NCI-H187 (cell line): ENCODE results near the gene RAB5B.
A peak's percentile ranks its signal among the peaks of the same experiment; 100 is the strongest.
"Not testable (repeated sequence)": the region's sequence is repeated elsewhere in the genome, so short reads cannot be mapped to it uniquely, and the experiment has no call there.

Experiments
- DNase-seq, 2 experiments: peaks; one replicate each; lab custom pipeline; 2025; lab: John Stamatoyannopoulos, UW

The RAB5B gene

DNA sequence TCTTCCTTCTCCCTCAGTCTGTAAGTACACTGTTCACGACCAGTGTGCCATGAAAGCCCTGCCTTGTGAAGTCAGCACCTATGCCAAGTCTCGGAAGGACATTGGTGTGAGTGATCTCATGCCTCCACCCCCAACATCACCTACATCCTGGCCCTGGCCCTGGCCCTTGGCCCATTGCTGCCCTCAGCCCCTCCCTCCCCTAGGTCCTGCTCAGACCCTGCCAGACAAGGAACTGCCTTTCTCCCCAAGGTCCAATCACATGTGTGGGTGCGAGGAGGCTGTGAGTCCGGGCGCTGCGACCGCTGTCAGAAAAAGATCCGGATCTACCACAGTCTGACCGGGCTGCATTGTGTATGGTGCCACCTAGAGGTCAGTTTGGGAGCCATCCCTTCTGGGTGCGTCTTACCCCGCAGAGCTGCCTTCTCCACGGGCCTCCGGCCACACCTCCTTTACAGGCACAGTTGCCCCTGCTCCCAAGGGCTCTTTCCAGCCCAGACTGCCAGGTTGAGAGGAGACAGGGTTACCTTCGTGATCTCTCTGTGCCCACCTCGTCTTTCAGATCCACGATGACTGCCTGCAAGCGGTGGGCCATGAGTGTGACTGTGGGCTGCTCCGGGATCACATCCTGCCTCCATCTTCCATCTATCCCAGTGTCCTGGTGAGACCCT is 33.7 kb upstream of the RAB5B start:
- DNase-seq, result peak; percentile 77 to 80

DNA sequence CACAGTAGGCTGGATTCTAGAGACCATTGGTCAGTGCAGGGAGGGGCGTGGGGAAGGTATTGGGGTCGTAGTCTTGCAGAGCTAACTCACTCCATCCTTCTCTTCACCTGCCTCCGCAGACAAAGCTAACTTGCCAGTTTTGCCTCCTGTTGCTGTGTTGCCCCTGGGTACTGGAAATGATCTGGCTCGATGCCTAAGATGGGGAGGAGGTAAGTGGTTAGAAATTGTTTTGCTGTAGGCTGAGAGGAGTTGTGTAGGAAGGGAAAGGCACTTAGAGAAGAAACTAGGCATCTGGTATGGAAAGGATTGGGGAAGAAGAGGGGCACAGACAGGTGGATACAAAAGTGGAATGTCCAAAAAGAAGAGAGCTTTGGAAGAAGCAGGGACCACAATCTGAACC is 31.8 kb upstream of the RAB5B start:
- DNase-seq, result no peak

DNA sequence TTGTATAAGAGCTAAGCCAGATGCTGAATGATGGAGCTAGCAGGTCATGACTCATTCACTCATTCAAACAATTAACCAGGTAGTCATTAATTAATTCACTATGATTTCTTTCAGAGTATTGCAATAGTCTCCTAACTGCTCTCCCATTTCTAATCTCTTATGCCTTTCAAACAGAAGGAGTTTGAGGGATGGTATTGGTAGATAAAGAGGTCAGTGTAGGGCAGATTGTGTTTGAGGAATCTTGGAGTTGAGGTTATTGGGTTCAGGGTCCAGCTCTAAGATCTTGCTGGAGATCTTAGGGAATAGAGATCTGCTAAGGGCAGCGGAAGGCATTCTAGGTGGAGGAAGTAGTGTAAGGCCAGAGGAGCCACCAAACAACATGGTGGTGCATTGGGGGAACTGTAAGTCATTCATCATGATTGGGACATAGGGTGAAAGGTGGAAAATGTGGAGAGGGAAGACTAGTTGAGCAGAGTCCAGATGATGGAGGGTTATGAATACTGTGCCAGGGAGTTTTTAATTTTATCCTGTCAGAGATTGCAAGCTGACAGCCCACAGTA is 31.2 kb upstream of the RAB5B start:
- DNase-seq, result no peak

DNA sequence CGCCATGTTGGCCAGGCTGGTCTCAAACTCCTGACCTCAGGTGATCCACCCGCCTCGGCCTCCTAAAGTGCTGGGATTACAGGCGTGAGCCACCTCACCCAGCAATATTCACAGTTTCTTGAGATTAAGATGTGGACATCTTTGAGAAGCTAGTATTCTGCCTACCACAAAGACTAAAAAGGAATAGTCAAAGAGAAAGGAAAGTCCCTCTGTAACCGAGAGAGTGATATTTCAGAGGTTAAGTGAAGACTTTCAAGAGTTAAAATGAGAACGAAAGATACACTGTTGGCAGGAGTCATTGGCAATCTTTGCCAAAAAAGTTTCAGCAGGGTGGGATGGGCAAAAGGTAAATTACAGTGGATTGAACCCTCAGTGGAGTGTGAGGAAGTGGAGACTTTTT is 27.3 kb upstream of the RAB5B start:
- DNase-seq, result no peak

DNA sequence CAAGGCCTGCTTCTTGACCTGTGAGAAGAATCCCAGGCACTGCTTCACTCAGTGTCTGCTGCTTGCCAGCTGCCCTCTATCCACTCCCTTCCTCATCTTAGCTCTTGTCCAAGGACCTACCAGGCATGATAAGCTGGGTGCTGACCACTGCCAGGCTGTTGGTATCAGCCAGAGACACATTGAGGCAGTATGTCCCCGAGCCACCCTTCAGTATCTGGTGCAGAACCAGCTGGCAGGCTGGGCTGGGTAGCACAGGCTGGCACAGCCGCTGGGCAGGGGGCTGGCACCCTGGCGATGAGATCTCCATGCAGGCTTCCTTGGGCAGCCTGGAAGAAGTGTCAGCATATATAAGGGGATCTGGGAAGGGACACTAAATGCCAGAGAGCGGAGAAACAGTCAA is 18.5 kb upstream of the RAB5B start:
- DNase-seq, result no peak

DNA sequence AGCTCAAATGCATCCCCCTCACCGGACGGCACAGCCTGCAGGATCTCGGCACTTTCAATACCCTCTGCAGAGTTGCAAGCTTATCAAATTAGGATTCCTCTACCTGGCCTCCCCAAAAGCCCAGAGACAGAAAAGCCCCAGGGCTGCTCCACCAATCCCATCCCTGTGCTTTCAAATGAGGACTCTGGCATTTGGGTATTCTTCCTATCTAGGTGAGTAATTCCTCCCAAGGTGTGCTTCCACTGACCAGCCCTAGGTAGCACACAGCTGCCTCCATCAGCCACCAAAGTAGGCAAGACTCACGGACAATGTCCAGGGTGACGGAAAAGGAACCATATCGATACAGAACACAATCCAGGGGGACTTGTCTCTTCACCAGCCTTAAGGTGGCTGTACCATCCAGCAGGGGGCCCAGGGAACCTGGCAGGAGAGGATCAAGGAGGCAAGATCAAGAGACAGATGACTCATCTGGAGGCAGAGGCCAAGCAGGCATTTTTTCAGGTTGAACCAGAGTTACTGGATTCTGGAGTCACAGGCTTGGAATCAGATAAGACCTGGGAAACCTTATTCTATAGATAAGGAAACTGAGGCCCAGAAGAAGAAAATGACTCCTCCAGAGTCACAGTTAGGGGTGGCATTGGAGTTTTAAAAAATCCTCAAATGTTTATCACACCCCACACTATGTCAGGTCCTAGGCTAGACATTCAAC is 17.9 kb upstream of the RAB5B start:
- no peak for DNase-seq

DNA sequence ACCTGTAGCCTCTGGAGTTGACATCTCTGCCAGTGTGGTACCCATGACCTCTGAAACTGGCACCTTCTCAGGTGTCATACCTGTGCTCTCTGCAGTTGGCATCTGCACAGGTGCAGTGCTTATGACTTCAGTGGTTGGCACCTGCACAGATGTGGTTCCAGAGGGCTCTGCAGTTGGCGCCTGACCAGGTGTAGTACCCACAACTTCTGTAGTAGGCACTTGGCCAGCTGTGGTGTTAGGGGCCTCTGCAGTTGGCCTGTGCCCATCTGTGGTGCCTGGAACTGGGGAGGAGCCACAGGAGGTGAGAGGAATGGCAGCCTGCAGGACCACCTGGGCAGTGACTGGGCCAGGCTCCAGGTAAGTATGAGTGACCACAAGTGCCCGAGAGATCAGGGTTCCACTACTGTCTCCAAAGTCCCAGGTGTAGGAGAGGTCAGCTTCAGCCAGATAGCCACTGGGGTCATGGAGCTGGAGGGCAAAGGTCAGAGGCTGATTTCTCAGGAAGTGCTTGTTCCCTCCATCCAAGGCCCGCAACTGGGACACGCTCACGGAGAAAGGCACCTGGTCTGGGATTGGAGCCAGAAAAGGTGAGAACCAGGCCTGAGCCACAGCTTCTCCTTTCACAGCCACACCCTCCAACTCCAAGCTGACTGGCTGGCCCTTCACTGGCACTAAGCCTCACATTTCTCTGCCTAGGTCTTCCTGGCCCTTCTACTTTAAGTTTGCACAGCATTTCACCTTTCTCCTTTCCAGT is 16.6 kb upstream of the RAB5B start:
- no peak for DNase-seq

DNA sequence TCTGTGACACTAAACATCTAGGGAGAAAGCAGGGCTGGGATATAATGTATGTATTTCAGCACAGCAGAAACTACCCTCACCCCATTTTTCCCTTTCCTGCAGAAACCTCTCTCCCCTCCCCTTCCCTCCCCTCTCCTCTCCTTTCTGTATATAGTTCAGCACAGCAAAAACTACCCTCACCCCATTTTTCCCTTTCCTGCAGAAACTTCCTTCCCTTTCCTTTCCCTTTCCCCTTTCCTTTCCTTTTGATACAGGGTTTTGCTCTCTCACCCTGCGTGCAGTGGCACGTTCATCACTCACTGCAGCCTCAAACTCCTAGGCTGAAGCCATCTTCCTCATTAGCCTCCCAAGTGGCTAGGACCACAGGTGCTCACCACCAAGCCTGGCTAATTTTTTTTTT is 10.1 kb upstream of the RAB5B start:
- no peak for DNase-seq

DNA sequence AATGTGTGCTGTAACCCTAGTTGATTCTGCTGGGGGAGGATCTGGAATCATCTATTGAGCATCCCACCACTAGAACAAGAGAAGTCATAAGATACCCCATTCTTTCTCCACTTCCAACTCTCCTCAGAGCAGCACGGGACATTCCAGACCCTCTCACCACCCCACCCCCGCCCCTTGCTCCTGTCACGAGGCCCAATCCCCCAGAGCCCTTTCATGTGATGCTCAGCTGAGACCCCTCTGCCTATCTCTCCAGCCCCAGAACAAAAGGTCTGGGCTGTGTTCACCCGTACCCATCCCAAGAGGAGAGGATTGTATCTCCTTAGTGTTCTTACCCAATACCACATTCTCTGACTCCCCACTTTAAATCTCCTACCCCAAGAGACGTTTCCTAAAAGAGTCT is 8.6 kb upstream of the RAB5B start:
- no peak for DNase-seq

DNA sequence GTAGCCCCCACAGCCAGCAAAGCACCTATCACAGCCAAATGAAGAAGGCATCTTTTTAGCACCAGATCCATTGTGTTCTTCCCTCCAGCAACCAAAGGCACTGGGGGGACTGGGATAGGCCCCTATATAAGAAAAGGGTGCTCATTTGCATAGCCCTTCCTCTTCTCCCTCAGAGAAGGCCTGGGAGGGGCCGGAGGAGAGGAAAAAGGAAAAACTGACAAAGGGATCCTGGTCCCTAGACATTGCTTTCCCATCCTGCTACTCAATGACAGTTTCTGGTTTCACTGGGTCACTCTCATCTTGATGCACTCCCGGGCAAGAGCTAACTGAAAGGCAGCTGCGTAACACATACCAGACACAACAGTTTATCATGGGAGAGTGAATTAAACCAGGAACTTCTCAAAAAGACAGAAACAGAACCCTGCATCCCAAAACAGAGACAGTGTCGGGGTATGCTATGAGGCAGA is 7.9 kb upstream of the RAB5B start, which contains the start of gene PMEL:
Gene PMEL (minus strand): TSS at position 102 of the 467 bp plus-strand sequence. CDS start 31 bp downstream, at position 71.
- no peak for DNase-seq

DNA sequence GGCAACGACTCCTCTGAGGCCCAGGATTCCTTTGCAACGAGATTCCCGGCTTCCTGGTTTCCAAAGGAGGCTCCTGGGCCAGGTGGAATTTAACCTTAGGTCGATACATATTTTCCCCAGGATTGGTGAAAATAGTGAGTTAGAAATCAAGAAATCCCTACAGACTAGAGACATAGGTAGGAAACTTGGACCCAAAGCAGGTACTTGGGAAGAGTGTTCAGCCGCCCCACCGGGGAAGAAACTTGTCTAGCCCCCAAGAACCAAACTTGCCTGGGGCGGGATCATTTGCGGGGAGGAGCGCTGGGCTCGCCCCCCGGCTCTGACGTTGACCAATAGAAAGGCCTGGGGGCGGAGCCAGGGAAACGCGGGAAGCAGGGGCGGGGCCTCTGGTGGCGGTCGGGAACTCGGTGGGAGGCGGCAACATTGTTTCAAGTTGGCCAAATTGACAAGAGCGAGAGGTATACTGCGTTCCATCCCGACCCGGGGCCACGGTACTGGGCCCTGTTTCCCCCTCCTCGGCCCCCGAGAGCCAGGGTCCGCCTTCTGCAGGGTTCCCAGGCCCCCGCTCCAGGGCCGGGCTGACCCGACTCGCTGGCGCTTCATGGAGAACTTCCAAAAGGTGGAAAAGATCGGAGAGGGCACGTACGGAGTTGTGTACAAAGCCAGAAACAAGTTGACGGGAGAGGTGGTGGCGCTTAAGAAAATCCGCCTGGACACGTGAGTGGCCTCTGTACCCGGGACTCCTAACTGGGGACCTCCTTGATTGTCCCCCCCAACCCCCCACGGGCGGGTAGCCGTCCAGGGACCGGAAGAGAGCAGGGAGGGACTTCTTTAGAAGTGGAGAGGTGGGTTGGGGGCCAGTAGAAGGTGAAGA is 7.2 kb upstream of the RAB5B start, which contains the start of gene CDK2:
Gene CDK2 (plus strand): TSS at position 423 of the 874 bp plus-strand sequence. CDS start 179 bp downstream, at position 602.
- DNase-seq, result peak; percentile 62 to 84

DNA sequence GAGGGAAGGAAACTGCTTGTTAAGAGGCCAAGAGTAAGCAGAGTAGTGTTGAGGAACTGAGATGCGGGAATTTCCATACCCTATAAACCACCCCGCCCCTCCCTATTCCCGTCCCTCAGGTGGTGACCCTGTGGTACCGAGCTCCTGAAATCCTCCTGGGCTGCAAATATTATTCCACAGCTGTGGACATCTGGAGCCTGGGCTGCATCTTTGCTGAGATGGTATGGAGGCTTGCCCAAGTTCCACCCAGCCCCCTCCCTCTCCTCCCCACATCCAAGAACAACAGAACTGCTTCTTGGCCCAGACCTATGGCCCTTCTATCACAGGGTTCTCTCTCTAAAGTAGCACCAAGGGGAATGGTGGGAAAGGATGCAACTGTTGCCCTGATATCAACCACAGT is 4.5 kb upstream of the RAB5B start:
- no peak for DNase-seq

DNA sequence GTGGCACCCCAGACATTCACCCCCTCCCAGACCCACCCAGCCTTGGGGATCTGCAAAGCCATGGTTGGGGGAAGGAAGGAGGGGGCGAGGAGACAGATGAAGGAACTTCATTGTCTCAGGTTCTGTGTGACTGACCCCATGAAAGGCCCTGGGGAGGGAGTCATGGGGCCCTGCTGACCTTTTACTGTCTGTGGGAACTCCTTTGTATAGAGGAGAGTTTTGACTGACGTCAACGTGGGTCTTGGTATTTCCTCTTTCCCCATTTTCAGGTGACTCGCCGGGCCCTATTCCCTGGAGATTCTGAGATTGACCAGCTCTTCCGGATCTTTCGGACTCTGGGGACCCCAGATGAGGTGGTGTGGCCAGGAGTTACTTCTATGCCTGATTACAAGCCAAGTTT is 3.1 kb upstream of the RAB5B start:
- DNase-seq, result no peak

DNA sequence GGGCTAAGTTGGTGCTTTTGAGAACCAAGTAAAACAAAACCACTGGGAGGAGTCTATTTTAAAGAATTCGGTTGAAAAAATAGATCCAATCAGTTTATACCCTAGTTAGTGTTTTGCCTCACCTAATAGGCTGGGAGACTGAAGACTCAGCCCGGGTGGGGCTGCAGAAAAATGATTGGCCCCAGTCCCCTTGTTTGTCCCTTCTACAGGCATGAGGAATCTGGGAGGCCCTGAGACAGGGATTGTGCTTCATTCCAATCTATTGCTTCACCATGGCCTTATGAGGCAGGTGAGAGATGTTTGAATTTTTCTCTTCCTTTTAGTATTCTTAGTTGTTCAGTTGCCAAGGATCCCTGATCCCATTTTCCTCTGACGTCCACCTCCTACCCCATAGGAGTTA is 1.8 kb upstream of the RAB5B start:
- DNase-seq, result no peak

DNA sequence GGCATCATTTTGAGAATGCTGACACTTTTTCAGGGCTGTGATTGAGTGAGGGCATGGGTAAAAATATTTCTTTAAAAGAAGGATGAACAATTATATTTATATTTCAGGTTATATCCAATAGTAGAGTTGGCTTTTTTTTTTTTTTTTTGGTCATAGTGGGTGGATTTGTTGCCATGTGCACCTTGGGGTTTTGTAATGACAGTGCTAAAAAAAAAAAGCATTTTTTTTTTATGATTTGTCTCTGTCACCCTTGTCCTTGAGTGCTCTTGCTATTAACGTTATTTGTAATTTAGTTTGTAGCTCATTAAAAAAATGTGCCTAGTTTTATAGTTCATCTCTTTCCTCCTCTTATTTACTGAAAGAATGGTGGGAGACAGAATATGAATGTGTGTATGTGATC is 1.4 kb upstream of the RAB5B start:
- DNase-seq, result no peak

DNA sequence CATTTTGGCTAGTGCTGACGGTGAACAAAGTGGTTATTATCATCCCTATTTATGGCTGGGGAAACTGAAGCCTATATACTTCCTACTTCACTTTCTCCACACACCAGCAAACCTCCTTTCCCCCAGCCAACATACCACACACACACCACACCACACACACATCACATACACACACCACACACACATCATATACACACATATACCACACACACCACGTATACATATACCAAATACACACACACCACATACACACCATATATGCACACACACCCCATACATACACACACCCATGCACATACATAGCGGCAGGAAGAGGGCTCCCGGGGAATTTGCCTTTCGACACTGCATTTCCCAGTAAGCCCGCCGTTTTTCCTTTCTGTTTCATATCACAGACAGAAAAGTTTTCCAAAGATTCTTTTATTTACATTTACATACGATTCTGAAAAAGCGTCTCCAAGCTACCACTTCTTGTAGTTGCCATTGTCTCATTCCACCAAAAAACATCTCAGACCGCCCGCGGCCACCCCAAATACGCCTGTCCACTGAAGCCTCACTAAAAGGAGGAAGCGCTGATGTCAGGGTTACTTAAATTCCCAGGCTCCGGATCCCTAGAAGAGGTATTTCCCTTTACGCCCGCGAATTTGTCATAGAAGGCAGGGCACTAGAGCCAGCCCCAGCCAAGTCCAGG is 823 bp upstream of the RAB5B start:
- no peak for DNase-seq

DNA sequence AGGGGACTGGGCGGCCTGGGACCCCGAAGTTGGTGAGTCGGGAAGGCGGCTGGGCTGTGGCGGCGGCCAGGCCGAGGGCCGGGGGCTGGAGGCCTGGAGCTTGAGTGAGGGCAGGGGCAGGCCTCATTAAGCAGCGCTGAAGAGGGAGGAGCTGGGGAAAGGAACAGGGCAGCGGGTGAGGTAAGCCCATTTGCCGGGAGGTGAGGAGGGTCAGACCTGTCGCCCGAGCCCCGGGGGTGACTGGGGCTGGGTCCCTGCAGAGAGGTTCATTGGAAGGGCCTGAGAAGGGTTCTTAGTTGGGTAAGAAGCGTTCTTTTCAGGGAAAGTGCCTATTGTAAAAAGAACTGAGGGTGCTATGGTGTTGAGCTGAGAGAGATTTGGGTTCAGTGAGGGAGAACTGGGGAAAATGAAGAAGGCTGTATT is 441 bp downstream of the RAB5B start:
- DNase-seq, result no peak

DNA sequence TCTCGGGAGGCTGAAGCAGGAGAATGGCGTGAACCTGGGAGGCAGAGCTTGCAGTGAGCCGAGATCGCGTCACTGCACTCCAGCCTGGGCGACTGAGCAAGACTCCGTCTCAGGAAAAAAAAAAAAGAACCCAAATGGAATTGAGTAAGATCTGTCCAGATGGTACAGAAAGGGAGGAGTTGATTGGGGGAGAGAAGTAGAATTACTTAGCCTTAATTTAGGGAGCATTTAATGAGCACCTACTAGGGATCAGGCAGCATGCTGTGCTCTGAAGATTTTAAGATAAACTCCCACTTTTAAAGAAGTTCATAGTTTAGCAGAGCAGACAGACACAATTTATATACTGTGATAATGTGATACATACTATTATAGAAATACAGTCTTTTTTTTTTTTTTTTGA is 4.5 kb downstream of the RAB5B start:
- no peak for DNase-seq

DNA sequence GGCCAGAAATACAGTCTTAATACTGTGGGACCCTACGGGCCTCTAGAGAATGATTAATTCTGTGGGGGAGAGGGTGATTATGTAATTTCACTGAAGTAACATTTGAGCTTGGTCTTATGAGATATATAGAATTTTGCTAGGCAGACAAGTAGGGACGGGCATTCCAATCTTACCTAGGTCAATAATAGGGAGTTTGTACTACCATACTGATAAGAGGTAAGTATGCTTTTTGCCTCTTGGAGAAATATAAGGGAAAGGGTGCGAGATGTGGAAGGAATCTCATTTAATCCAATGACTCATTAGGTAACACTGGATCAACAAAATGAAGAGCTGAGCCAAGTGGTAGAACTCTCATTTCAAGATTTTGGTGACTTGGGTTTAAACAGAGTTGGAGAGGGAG is 5.2 kb downstream of the RAB5B start:
- DNase-seq, result no peak

DNA sequence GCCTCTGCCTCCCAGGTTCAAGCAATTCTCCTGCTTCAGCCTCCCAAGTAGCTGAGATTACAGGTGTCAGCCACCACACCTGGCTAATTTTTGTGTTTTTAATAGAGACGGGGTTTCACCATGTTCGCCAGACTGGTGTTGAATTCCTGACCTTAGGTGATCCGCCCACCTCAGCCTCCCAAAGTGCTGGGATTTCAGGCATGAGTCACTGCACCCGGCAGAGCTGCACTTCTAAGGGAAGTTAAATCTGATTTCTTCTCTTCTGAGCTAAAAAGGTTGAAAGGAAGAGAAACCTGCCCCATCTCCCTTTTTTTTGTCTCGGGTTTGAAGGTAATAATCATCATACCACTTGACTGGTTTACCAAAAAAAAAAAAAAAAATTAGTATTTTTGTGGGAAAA is 8.0 kb downstream of the RAB5B start:
- not testable (repeated sequence) for DNase-seq
